HG03439 (cell line): ENCODE measurements around the gene CTNNA3.

Source experiments
- ATAC-seq: cut with Tn5 transposase; IDR thresholded peaks from one replicate; pipeline ENCODE4 v1.9.1; 2021; ENCODE audit warnings: mild to moderate bottlenecking, moderate library complexity; ENCODE audit not compliant: unreplicated experiment

CTNNA3 gene

GRCh38 chr10:66513504-66513903, 1182.5 kb downstream of the CTNNA3 start:
- ATAC-seq = no peak

- no peak for ATAC-seq
These were observed 1190.9 kb downstream of the CTNNA3 start for GRCh38 chr10:66505003-66505657.

GRCh38 chr10:66501356-66501755, 1194.6 kb downstream of the CTNNA3 start:
- no peak for ATAC-seq

GRCh38 chr10:66483966-66484365, 1212.0 kb downstream of the CTNNA3 start:
- ATAC-seq = no peak

- no peak for ATAC-seq
These were observed 1223.8 kb downstream of the CTNNA3 start for GRCh38 chr10:66472156-66472555.

- ATAC-seq = no peak
These were observed 1229.0 kb downstream of the CTNNA3 start for GRCh38 chr10:66467042-66467441.

GRCh38 chr10:66466622-66467021, 1229.4 kb downstream of the CTNNA3 start:
- no peak for ATAC-seq

GRCh38 chr10:66463611-66464010, 1232.4 kb downstream of the CTNNA3 start:
- no peak for ATAC-seq

- ATAC-seq = no peak
These were observed 1238.4 kb downstream of the CTNNA3 start for GRCh38 chr10:66457629-66458028.

- no peak for ATAC-seq
These were observed 1240.7 kb downstream of the CTNNA3 start for GRCh38 chr10:66455304-66455703.

GRCh38 chr10:66440568-66440967, 1255.4 kb downstream of the CTNNA3 start:
- ATAC-seq = no peak

- no peak for ATAC-seq
These were observed 1281.1 kb downstream of the CTNNA3 start for GRCh38 chr10:66414943-66415342.

- ATAC-seq = no peak
These were observed 1290.4 kb downstream of the CTNNA3 start for GRCh38 chr10:66405566-66405965.

GRCh38 chr10:66398669-66399068, 1297.3 kb downstream of the CTNNA3 start:
- ATAC-seq = no peak

GRCh38 chr10:66394342-66395063, 1301.5 kb downstream of the CTNNA3 start:
- no peak for ATAC-seq

- ATAC-seq = no peak
These were observed 1305.1 kb downstream of the CTNNA3 start for GRCh38 chr10:66390926-66391325.

- ATAC-seq = no peak
These were observed 1315.0 kb downstream of the CTNNA3 start for GRCh38 chr10:66381045-66381444.

GRCh38 chr10:66378117-66378876, 1317.7 kb downstream of the CTNNA3 start:
- no peak for ATAC-seq

- ATAC-seq = no peak
These were observed 1327.8 kb downstream of the CTNNA3 start for GRCh38 chr10:66368146-66368545.

GRCh38 chr10:66366163-66366562, 1329.8 kb downstream of the CTNNA3 start:
- ATAC-seq = no peak

- ATAC-seq = no peak
These were observed 1330.3 kb downstream of the CTNNA3 start for GRCh38 chr10:66365686-66366085.

GRCh38 chr10:66362522-66362921, 1333.5 kb downstream of the CTNNA3 start:
- no peak for ATAC-seq
